HepG2 (cell line): ENCODE data around the gene PDP2. TPM values are rescaled to one million over a fixed set of nuclear protein-coding genes. Genes with fewer than 3 reads are reported as not detected.

ENCODE experiments used
- BHLHE40 ChIP-seq: IDR thresholded peaks from 2 replicates; pipeline ENCODE4 v1.6.1; 2011; ENCODE audit warnings: low read length, improper control_type of control experiment
- CENPT ChIP-seq: sonication (generic); formaldehyde crosslinking; IDR thresholded peaks from 2 replicates; pipeline ENCODE4 v1.8.0; 2022; ENCODE audit warnings: low read depth, mild to moderate bottlenecking, moderate library complexity, missing genetic modification reagents
- HCFC1 ChIP-seq: fragments of 150-350 bp; IDR thresholded peaks from 2 replicates; pipeline ENCODE4 v1.6.1; 2014; ENCODE audit warnings: low read depth, low read length
- HHEX ChIP-seq: IDR thresholded peaks from 2 replicates; pipeline ENCODE4 v1.6.1; 2016; ENCODE audit warnings: control low read depth
- HNRNPL ChIP-seq: fragments of 200-400 bp; formaldehyde crosslinking; IDR thresholded peaks from 2 replicates; pipeline ENCODE4 v1.6.1; 2017; ENCODE audit warnings: mild to moderate bottlenecking, low read depth, low read length
- JARID2 ChIP-seq: sonication (generic); formaldehyde crosslinking; IDR thresholded peaks from 2 replicates; pipeline ENCODE4 v1.8.1; 2023; ENCODE audit warnings: missing genetic modification reagents, inconsistent platforms; ENCODE audit not compliant: insufficient replicate concordance
- KDM5B ChIP-seq: sonication (generic); formaldehyde crosslinking; IDR thresholded peaks from 2 replicates; pipeline ENCODE4 v1.4.0; 2020; ENCODE audit warnings: missing genetic modification reagents, mild to moderate bottlenecking, borderline replicate concordance
- RBM22 ChIP-seq: fragments of 200-400 bp; formaldehyde crosslinking; optimal IDR thresholded peaks from 2 replicates; pipeline ENCODE3; 2017; ENCODE audit warnings: mild to moderate bottlenecking, low read length, moderate library complexity
- REPIN1 ChIP-seq: sonication (generic); formaldehyde crosslinking; IDR thresholded peaks from 2 replicates; pipeline ENCODE4 v1.8.0; 2022; ENCODE audit warnings: missing genetic modification reagents, low read depth, mild to moderate bottlenecking, borderline replicate concordance
- SCMH1 ChIP-seq: sonication (generic); formaldehyde crosslinking; IDR thresholded peaks from 2 replicates; pipeline ENCODE4 v1.9.0; 2021; ENCODE audit warnings: missing genetic modification reagents, mild to moderate bottlenecking, borderline replicate concordance
- SRSF1 ChIP-seq: fragments of 200-400 bp; formaldehyde crosslinking; optimal IDR thresholded peaks from 2 replicates; pipeline ENCODE3; 2017; ENCODE audit warnings: mild to moderate bottlenecking, low read depth, low read length, moderate library complexity
- WIZ ChIP-seq: sonication (generic); formaldehyde crosslinking; IDR thresholded peaks from 2 replicates; pipeline ENCODE4 v1.5.1; 2020; ENCODE audit warnings: mild to moderate bottlenecking, missing genetic modification reagents
- ZEB1 ChIP-seq: IDR thresholded peaks from 2 replicates; pipeline ENCODE4 v1.6.1; 2012; ENCODE audit warnings: mild to moderate bottlenecking, low read depth, inconsistent platforms; ENCODE audit not compliant: insufficient replicate concordance
- ZNF251 ChIP-seq: sonication (generic); formaldehyde crosslinking; IDR thresholded peaks from 2 replicates; pipeline ENCODE4 v1.9.0; 2021; ENCODE audit warnings: mild to moderate bottlenecking, missing genetic modification reagents
- ZNF430 ChIP-seq: sonication (generic); formaldehyde crosslinking; IDR thresholded peaks from 2 replicates; pipeline ENCODE4 v1.9.0; 2021; ENCODE audit warnings: mild to moderate bottlenecking, missing genetic modification reagents
- ZNF572 ChIP-seq: sonication (generic); formaldehyde crosslinking; IDR thresholded peaks from 2 replicates; pipeline ENCODE4 v1.5.1; 2020; ENCODE audit warnings: mild to moderate bottlenecking, missing genetic modification reagents
- ZNF598 ChIP-seq: sonication (generic); formaldehyde crosslinking; IDR thresholded peaks from 2 replicates; pipeline ENCODE4 v1.5.1; 2020; ENCODE audit warnings: mild to moderate bottlenecking, missing genetic modification reagents, borderline replicate concordance
- polyA plus RNA-seq, 8 experiments: library from polyadenylated mRNA; depleted of rRNA in 3 of 8; stranded (reverse) in 7 of 8; unstranded in 1 of 8; fragments of >200 nt; fragmentation: Illumina TruSeq in 4 of 8; extraction: Trizol in 4 of 8; gene quantifications; 2 replicates each; pipeline versions ENCODE4 v1.2.1 to v1.2.3, GENCODE V29; 2011 to 2016; ENCODE audit warnings: low read depth in 4 of 8, missing spikeins in 1 of 8, mixed read lengths in 1 of 8; ENCODE audit not compliant: insufficient read depth in 1 of 8
- total RNA-seq, 5 experiments: library from RNA; depleted of rRNA; stranded (reverse); fragments of >200 nt; fragmentation: Illumina TruSeq; extraction: Trizol; gene quantifications; 2 replicates each; pipeline ENCODE4 v1.2.3, GENCODE V29; 2016; ENCODE audit warnings: low read depth in 1 of 5
- TF ChIP-seq, protein P1 (sequence below): sonication (generic); formaldehyde crosslinking; IDR thresholded peaks from 2 replicates; pipeline ENCODE4 v1.9.0; 2021; ENCODE audit warnings: missing genetic modification reagents, mild to moderate bottlenecking, borderline replicate concordance
- TF ChIP-seq, protein P2 (sequence below): sonication (generic); formaldehyde crosslinking; IDR thresholded peaks from 2 replicates; pipeline ENCODE4 v1.8.0; 2022; ENCODE audit warnings: mild to moderate bottlenecking, missing genetic modification reagents, moderate library complexity
- TF ChIP-seq, protein P3 (sequence below): sonication (generic); formaldehyde crosslinking; IDR thresholded peaks from 2 replicates; pipeline ENCODE4 v1.5.0; 2020; ENCODE audit warnings: mild to moderate bottlenecking, missing genetic modification reagents, moderate library complexity
- TF ChIP-seq, protein P4 (sequence below): sonication (generic); formaldehyde crosslinking; IDR thresholded peaks from 2 replicates; pipeline ENCODE4 v1.4.0; 2020; ENCODE audit warnings: mild to moderate bottlenecking, missing genetic modification reagents
- TF ChIP-seq, protein P5 (sequence below): sonication (generic); formaldehyde crosslinking; conservative IDR thresholded peaks from 2 replicates; pipeline ENCODE4 v1.8.0; 2022; ENCODE audit warnings: missing genetic modification reagents

PDP2 gene
- total and polyA plus RNA-seq, 2 of the 13 experiments (the other 11 are each of a cell fraction or from before 2014, with no cell fraction given), result 12.8 to 15.8 TPM

DNA sequence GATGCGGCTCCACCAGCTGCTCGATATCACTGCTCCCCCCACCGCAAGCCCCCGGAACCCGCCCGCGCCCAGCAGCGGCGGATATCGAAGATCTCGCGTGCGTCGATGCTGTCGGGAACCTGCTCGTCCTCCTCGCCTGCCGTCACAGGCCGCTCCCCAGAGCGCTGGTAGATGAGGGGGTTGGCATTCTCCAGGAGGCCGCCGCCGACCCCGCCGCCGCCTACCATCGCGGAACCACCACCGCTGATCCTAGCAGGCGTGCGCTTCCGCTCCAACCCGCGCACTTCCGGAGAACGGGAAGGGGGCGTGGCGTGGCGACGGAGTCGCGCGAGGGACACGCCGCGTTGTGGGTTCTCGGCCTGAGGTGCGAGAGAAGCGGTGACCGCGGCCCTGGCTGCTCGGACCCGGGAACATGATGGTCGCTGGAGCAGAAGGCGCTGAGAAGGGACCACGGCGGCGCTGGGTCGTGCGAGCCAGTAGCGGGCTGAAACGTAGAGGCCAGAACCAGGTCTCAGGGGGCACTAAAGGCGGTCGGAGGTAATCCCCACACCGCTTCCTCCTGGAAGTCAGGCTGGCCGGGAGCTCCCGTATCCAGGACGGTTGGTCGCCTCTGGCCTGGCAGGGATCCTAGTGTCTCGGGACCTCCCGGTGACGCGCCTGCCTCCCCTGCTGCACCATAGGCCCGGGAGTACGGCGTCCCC lies 54.0 kb downstream of the PDP2 start, which contains the start of gene CIAO2B (continued):
- TF ChIP-seq, protein P1, sequence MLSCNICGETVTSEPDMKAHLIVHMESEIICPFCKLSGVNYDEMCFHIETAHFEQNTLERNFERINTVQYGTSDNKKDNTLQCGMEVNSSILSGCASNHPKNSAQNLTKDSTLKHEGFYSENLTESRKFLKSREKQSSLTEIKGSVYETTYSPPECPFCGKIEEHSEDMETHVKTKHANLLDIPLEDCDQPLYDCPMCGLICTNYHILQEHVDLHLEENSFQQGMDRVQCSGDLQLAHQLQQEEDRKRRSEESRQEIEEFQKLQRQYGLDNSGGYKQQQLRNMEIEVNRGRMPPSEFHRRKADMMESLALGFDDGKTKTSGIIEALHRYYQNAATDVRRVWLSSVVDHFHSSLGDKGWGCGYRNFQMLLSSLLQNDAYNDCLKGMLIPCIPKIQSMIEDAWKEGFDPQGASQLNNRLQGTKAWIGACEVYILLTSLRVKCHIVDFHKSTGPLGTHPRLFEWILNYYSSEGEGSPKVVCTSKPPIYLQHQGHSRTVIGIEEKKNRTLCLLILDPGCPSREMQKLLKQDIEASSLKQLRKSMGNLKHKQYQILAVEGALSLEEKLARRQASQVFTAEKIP, result no peak
- TF ChIP-seq, protein P2, sequence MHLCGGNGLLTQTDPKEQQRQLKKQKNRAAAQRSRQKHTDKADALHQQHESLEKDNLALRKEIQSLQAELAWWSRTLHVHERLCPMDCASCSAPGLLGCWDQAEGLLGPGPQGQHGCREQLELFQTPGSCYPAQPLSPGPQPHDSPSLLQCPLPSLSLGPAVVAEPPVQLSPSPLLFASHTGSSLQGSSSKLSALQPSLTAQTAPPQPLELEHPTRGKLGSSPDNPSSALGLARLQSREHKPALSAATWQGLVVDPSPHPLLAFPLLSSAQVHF (CRISPR knock-in tag), result peak; percentile 29; the same call in 1 of the 2 replicates
- TF ChIP-seq RBM22, result no peak
- TF ChIP-seq ZNF251 (CRISPR knock-in tag), result no peak
- no peak for TF ChIP-seq ZEB1
- TF ChIP-seq ZNF430, result peak; percentile 97
- TF ChIP-seq HHEX (CRISPR knock-in tag), result no peak
- 0 out of 2 replicates have a peak, but pooled peaks have one; percentile 29 for TF ChIP-seq HNRNPL
- TF ChIP-seq SRSF1, result no peak
- TF ChIP-seq CENPT (CRISPR knock-in tag), result peak; percentile 79; the same call in 1 of the 2 replicates
- no peak for TF ChIP-seq WIZ (CRISPR knock-in tag)
- TF ChIP-seq KDM5B, result peak; percentile 94
- no peak for TF ChIP-seq SCMH1
- TF ChIP-seq, protein P3, sequence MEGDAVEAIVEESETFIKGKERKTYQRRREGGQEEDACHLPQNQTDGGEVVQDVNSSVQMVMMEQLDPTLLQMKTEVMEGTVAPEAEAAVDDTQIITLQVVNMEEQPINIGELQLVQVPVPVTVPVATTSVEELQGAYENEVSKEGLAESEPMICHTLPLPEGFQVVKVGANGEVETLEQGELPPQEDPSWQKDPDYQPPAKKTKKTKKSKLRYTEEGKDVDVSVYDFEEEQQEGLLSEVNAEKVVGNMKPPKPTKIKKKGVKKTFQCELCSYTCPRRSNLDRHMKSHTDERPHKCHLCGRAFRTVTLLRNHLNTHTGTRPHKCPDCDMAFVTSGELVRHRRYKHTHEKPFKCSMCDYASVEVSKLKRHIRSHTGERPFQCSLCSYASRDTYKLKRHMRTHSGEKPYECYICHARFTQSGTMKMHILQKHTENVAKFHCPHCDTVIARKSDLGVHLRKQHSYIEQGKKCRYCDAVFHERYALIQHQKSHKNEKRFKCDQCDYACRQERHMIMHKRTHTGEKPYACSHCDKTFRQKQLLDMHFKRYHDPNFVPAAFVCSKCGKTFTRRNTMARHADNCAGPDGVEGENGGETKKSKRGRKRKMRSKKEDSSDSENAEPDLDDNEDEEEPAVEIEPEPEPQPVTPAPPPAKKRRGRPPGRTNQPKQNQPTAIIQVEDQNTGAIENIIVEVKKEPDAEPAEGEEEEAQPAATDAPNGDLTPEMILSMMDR (CRISPR knock-in tag), result no peak; the same call in none of the 2 replicates
- TF ChIP-seq JARID2 (CRISPR knock-in tag), result peak; percentile 90
- TF ChIP-seq, protein P4, sequence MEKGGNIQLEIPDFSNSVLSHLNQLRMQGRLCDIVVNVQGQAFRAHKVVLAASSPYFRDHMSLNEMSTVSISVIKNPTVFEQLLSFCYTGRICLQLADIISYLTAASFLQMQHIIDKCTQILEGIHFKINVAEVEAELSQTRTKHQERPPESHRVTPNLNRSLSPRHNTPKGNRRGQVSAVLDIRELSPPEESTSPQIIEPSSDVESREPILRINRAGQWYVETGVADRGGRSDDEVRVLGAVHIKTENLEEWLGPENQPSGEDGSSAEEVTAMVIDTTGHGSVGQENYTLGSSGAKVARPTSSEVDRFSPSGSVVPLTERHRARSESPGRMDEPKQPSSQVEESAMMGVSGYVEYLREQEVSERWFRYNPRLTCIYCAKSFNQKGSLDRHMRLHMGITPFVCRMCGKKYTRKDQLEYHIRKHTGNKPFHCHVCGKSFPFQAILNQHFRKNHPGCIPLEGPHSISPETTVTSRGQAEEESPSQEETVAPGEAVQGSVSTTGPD, result no peak
- TF ChIP-seq BHLHE40, result peak; percentile 37; the same call in 1 of the 2 replicates
- TF ChIP-seq HCFC1, result peak; percentile 68
- 0 out of 2 replicates have a peak, but pooled peaks have one; percentile 43 for TF ChIP-seq ZNF572 (CRISPR knock-in tag)
- TF ChIP-seq ZNF598 (CRISPR knock-in tag), result no peak; the same call in 1 of the 2 replicates
- TF ChIP-seq, protein P5, sequence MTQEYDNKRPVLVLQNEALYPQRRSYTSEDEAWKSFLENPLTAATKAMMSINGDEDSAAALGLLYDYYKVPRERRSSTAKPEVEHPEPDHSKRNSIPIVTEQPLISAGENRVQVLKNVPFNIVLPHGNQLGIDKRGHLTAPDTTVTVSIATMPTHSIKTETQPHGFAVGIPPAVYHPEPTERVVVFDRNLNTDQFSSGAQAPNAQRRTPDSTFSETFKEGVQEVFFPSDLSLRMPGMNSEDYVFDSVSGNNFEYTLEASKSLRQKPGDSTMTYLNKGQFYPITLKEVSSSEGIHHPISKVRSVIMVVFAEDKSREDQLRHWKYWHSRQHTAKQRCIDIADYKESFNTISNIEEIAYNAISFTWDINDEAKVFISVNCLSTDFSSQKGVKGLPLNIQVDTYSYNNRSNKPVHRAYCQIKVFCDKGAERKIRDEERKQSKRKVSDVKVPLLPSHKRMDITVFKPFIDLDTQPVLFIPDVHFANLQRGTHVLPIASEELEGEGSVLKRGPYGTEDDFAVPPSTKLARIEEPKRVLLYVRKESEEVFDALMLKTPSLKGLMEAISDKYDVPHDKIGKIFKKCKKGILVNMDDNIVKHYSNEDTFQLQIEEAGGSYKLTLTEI, result no peak
- peak; percentile 80 for TF ChIP-seq REPIN1 (CRISPR knock-in tag)
